GM19328 (cell line): ENCODE data around the gene YIF1A.
"Not testable (repeated sequence)": the region's sequence is repeated elsewhere in the genome, so short reads cannot be mapped to it uniquely, and the experiment has no call there.

Experiments
- ATAC-seq: cut with Tn5 transposase; IDR thresholded peaks from one replicate; pipeline ENCODE4 v1.9.1; 2021; ENCODE audit warnings: mild to moderate bottlenecking, moderate library complexity; ENCODE audit not compliant: unreplicated experiment

YIF1A gene

DNA sequence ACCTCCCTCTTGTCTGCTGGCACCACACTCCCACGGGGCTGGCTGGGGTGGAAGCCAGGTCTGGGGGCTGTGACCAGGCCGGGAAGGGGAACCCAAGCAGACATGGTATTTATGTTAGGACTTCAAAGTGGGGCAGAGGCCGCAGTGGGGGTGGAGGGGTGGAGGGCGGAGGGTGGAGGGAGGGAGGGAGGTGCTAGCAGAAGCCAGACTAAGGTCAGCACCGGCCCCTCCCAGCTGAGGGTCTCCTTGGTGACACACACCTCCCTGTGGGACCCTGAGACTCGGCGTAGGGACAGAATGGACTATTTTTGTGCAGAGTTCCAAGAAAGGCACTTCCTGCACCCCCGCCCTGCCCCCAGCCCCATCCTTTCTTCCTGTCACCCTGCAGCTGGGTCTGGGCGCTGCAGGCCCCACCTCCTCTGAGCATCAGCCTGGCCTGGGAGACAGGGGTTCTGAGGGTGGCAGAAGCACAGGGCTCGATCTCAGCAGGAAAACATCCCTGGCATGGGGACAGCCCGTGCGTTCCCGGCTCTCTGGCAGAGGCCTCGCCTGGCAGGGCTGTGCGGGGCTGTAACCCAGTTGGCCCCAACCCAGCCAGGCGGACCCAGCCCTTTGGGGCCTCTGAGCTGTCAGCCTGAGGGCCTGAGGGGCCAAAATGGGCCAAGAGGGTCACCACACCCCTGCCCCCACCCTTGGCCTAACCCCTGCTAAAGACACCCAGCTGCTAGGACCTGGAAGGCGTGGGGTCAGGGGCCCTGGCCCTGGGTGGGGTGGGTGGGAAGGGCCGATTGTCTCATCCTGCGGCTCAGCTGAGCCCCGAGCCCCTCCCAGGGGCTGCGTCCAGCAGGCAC, 37.5 kb upstream of the YIF1A start:
- ATAC-seq: no peak

DNA sequence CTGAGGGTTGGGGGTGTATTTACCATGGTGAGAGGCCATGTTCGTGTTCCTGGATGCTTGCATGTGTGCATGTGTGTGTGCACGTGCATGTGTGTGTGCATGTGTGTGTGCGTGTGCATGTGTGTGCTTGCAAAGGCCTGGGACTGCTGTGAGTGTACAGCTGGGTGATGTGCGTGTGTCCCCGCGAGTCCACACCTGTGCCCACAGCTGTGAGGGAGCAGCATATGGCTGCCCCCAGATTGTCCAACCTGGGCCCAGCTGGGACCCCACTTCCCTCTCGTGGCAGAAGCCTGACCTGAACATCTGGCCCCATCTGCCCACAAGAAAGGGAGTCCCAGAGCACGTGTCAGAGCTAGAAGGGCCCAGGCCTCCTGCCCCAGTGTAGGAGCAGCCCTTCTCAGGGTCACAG, 36.3 kb upstream of the YIF1A start:
- ATAC-seq: no peak

DNA sequence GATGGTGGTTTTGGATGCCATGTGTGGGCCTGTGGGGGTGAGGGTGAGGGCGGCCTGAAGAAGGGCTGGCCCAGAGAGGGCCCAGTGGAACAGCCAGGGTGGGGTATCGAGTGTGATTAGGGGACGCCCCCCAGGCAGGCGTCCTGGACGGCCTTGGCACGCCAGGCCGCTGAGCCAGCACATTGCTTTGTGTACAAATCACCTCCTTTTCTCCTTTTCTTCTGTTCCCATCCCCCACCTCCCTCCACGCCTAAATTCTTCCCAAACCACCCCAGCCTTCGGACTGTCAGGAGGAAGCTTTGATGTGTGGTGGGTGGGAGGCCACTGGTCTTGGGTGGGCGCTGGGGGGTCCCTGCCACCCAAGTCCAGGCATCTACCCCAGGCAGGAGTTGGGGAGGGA, 35.7 kb upstream of the YIF1A start:
- ATAC-seq: no peak

DNA sequence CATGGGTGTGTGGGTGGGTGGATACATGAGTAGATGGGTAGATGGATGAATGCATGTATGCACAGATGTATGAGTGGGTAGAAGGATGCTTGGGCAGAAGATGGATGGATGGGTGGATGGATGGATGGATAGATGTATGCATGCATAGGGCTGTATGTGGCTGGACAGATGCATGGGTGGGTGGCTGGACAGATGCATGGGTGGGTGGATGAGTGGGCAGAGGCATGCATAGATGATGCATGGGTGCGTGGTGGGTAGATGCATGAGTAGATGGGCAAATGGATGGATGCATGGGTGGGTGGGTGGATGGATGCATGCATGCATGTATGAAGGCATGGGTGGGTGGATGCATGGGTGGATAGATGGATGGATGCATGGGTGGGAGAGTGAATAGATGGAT, 34.7 kb upstream of the YIF1A start:
- ATAC-seq: no peak

DNA sequence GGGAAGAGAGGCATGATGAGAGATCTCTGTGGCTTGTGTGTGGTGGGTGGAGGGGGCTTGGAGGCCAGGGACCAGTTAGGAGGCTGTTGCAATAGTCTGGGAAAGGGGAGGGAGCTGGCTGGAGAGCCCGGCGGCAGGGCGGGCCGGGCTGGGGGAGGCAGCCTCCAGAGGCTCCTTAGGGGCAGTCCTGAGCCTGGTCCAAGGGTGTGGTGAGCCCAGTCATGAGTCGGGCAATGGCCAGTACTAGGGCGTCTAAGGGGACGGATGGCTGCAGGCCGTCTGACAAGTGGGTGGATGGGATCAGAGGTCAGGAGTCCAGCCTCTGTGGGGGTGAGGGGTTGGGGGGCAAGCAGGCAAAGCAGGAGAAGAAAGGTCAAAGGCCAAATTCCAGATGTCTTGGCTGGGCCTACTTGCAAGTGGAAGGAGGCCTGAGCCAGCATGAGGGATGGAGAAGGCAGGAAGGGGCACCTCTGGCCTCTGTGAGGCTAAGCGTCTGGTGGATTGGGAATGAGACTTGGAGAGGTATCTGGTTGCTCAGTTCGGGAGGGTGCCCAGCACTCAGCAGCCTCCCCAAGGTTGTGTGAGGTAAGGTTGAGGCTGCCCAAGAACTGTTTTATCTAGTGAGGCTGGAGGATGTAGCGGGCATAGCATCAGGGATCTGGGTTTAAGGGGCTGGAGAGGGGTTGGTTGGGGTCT, 33.9 kb upstream of the YIF1A start:
- no peak for ATAC-seq

DNA sequence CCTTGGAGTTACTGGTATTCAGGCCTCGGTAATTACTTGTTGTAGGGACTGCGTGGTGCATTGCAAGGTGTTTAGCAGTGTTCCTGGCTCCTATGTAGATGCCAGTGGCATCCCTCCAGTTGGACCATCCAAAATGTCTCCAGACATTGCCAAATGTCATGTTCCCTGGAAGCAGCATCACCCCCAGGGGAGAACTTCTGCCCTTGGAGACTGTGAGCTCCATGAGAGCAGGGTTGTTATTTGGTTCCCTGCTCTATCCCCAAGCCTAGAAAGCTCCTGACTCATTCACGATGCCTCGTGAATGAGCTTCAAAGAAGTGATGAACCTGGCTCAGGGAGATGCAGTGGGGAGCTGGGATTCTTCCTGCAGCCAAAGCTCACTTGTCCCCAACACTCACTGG, 32.7 kb upstream of the YIF1A start:
- ATAC-seq: no peak

DNA sequence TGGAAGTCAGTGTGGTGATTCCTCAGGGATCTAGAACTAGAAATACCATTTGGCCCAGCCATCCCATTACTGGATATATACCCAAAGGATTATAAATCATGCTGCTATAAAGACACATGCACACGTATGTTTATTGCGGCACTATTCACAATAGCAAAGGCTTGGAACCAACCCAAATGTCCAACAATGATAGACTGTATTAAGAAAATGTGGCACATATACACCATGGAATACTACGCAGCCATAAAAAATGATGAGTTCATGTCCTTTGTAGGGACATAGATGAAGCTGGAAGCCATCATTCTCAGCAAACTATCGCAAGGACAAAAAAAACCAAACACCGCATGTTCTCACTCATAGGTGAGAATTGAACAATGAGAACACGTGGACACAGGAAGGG, 31.8 kb upstream of the YIF1A start:
- not testable (repeated sequence) for ATAC-seq

DNA sequence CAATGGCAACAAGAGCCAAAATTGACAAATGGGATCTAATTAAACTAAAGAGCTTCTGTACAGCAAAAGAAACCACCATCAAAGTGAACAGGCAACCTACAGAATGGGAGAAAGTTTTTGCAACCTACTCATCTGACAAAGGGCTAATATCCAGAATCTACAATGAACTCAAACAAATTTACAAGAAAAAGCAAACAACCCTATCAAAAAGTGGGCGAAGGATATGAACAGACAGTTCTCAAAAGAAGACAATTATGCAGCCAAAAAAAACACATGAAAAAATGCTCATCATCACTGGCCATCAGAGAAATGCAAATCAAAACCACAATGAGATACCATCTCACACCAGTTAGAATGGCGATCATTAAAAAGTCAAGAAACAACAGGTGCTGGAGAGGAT, 31.3 kb upstream of the YIF1A start:
- ATAC-seq: not testable (repeated sequence)

DNA sequence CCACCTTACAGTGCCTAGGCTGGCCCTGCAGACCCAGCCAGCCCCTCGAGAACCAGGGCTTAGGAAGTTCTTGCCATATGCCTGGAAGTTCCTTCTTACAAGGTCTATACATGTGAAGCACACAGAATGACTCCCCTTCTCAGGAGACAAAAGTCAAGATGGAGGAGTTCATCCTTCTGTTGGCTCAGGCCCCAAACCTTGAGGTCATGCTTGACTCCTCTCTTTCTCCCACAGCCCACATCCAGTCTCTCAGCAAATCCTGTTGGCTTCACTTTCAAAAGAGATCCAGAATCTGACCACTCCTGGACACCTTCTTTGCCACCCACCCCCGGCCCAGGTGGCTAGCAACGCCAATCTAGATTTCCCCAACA, 29.6 kb upstream of the YIF1A start:
- ATAC-seq: no peak

DNA sequence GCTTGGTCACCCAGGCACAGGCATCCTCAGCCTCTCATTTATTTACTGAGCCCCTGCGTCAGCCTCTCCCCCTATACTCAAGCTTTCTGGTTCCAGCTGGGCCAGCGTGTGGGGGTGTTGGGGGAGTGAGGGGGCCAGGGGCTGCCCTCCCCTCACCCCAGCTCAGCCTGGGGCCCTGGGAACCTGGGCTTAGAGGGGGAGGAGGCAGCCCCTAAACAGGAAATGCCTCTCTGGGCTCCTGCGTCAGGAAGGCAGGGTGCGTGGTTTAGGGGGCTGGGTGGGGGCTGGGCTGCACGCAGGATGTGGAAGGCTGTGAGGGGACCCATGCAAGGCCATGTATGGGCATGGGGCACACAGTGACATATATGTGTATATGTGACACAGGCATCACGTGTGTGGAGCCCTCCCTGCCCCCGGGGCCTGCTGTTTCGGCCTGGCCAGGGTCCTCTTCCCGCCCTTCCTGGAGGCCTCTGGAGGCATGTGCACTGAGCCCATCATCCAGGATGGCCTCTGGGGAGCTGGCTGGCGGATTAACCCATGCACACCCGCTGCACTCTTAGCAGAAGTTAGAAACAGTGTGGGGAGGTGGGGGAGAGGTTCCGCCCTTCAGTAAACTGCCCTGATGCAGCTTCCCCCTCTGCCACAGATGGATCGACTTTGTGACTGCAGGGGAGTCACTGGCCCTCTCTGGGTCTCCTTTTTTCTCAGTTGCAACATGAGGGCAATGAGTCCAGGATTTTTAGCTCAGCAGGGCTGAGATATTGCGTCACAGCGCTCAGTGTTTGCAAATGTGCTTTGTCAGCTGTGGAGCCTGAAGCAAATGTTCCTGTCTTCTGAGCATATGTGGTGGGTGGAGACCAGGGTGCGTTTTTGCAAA, 29.0 kb upstream of the YIF1A start:
- ATAC-seq: no peak

DNA sequence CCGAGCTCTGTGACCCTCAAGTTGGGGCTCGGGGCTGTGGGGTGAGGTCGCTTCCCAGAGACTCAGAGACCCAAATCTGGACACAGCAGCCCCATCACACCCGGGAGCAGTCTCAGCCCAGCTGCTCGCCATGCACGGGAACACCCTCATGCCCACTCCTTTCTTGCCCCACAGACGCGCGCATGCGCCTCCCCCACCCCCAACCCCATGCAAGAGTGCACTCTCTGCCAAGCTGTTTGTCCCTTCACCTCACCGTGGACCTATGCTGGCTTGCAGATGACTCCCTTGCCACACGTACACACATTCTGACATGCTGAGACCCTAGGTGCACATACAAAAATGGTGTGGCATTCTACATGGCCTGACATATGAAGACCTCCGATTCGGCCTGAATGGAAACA, 28.4 kb upstream of the YIF1A start:
- no peak for ATAC-seq

DNA sequence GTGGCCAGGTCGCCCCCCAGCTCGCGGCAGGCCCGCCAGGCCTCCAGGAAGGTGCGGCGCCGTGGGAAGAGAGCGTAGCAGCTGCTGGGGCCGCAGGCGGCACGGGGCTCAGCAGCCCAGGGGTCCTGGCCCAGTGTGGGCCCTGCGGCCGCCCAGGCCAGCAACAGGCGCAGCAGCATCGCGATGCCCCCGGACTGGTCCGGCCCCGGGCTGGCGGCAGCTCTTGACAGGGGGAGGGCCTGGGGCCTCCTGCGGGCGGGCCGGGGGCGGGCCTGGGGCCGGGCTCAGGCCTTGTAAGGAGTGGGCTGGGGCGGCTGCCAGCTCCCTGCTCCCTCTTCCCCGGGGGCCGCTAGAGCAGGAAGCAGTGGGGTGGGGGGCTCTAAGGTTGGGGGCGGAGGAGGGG, 27.9 kb upstream of the YIF1A start, which contains the start of gene CD248:
Gene CD248 (minus strand): TSS at position 196 of the 403 bp plus-strand sequence. CDS start 17 bp downstream, at position 179.
- ATAC-seq: no peak

DNA sequence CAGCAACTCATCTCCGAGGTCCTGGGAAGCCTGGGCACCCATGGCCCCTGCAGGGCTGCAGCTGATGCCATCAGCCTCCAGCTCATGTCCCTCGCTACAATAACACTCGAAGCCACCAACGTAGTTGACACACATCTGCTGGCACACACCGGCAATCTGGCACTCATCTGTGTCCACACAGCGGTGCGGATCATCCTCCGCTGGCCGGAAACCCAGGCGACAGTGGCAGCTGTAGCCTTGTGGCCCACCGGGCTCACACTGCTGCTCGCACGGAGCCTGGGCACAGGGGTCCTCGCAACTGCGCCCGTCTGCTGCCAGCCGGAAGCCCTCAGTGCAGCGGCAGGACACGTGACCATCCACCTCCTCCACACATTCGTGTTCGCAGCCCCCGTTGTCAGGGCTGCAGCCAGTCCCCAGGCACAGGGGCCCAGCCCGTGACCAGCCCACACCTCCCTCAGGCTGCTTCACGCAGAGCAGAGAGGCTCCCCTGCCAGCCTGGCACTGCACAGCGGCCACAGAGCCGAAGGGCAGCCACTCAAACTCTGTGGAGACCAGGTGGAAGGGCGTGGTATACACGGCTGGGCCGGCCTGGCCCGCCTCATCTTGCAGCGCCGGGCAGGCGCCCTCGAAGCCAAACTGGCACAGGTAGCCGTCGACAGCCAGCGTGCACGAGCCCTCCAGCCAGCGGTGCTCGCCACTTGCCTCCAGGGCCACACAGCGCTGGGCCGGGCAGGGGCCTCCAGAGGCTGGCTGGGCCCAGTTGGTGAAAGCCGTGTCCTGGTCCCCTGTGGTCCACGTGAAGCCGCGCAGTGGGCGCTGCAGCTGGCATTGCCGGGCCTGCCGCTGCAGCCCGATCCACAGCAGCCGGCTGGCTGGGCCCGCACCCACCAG, 27.2 kb upstream of the YIF1A start:
- ATAC-seq: no peak

DNA sequence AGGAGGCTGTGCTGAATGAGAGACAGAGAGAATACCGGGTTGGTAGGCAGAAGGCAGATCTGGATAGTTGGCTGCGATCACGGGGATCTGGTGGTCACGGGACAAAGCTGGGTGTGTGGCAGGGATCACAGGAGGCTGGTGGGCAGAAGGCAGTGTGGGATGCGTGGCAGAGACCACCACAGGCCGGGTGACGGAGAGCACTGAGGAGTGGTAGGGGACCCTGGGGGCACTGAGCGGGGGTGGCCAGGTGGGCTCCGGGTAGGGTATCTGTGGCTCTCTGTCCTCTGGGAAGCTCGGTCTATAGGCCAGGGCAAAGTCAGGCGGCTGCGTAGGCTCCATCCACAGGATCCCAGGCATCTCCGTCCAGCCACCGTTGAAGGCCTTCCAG, 26.5 kb upstream of the YIF1A start:
- ATAC-seq: no peak

DNA sequence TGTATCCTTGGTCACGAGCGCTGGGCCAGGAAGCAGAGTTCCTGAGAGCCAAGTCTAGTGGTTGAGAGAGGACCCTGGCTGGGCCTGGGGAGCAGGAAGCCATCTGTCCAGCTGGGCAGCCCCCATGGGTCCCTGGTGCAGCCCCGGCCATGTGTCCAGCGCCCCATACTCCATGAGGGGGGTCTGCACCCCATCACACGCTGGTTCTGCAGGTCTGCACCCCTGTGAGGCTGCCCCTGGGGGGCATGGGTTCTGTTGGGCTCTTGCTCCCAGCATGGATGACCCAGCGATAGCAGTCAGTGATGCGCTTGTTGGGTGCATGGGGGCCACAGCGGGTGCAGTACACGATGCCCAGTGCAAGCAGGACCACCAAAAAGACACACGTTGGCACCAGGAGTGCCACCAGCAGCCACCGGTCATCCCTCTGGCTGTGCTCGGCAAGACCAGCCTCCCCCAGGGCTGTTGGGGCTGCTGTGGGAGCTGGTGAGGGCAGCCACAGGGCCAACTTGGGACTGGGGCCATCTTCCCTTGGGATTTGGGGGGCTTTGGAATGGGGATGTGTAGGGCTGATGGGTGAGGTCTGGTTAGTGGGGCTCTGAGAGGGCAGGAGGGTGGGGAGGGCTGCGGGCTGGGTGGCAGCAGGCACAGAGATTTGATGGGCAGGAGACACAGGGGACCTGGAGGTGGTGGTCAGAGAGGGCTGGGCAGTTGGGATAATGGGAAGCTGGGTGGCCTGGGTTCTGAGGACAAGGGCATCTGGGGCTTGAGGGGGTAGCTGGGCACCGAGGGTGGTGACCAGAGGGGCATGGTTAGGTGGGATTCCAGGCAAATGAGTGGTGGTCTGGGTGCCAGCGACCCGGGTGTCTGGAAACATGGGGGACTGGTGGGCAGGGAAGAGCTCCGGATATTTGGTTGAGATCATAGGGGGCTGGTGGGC, 25.9 kb upstream of the YIF1A start:
- no peak for ATAC-seq

DNA sequence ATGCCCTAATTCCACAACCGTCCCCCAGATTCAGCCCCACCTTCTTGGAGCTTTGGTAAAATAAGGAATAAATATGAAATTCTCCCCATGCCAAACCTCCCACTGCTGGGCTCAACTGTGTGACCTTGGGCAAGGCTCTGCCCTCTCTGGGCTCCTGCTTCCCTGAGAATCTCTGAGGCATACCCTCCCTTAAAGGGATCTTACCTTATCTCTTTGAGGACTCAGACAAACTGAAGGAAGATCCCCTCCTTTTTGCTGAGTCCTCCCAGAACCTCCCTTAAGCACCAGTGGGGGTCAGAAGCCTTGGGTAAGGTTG, 25.2 kb upstream of the YIF1A start:
- ATAC-seq: no peak

DNA sequence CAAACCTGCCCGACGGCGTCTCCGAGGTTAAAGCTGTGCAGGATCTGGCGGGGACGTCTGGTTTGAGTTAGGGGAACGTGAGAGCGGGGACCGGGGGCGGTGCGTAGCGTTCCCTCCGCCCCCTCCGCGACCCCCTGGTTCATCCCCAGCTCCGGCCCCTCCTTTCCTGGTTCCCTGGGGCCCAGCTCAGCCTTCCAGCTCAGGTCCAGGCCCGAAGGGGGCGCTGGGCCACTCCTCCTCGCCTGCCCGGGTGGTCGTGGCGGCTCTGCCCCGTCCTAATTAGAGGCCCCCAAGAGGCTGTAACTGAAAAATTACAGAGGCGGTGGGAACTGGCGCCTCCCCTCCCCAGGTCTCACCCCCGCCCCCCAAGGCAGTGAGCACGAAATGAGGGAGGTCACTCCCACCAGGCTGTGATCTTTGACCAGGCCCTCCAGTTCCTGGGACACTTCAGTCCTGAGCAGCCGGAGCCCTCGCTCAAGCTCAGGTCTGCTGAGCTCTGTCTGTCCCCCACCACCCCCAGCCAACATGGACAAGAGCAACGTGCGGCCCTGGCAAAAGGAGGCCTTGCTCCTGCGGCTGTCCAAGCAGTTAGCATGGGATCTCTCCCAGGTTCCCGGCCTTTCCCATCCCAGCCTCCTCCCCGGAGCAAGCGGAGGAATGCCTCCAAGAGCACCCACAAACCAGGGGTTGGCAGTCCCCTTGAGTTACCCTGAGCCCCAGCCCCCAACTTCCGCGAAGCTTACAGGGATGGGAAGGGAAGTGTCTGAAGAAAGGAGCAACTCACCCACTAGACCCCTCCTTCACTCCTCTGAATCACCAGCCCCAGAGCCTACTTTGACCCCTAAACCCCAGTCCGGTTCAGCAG, 24.6 kb upstream of the YIF1A start:
- ATAC-seq: no peak

DNA sequence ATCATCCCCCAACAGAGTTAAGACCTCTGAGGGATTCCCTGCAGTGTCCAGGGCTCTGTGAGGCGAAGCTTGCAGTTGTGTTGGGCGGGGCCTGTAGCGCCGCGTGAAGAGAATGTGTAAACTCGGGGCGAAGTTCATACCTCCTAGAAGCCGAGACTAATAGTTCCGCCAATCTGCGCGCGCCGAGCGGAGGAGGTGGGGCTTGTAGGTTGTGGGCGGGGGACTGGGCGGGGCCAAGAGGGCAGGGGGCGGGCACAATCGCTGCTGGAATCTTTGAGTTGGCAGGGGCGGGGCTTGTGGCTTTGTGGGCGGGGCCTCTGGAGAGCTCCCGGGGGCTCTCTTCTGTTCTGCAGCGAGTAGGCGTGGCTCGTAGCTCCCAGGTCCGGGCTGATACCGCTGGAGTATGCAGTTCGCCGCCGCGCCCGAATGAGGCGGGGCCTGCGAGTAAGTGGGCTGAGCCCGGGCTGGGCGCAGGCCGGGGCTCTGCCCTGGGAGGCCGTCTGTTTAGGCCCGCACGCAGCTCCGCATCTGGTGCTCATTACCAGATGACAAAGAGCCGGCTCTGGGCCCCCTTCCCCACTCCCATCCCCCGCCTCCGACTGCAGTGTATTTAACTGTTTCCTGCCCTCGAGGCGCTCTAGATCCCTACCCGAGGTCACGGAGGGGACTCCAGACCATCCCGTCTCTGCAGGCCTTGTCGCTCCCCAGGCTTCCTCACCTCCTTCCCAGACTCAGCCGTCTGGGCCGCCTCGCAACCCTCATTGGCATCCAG, 23.8 kb upstream of the YIF1A start:
- ATAC-seq: peak; percentile 46
